ENCODE results near the gene MICU1.

DNA sequence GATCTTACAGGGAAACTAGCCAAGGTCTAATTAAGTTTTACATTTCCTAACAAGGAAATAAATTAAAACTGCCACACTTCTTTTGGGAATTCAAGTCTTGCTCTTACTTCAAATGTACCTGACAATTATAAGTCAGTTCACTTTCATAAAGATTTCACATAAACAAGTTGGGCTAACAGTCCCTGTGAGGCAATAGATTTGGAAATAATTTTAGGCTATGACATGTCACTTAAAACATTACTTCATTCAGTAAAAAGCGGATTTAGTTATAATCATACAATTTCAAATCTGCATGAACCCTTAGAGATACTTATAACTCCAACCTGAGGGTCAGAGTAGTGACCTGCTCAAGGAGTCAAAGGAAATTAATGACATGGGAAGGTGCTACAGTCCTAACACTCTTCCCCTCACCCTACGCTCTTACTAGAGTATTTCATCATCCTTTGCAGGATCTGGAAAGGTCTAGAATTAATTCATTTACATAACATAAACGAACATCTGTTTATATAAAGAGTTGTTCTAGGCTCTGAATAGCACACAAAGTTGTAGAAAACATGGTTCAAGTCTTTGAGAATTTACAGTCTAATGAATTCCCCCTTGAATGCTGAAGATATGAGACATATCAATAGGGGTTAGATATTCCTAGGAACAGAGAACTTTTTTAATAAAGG is 238.8 kb downstream of the MICU1 start:
- TF ChIP-seq CREB1 (IDR thresholded peaks at IDR 0.05; ENCODE audit: low read depth), result no peak
- no peak for TF ChIP-seq EP300 (IDR thresholded peaks at IDR 0.05; ENCODE audit: borderline replicate concordance)
- TF ChIP-seq CEBPB (IDR thresholded peaks at IDR 0.05), result no peak
- no peak for TF ChIP-seq ZBTB7A (IDR thresholded peaks at IDR 0.05; ENCODE audit: low read depth)
- TF ChIP-seq, protein P1, sequence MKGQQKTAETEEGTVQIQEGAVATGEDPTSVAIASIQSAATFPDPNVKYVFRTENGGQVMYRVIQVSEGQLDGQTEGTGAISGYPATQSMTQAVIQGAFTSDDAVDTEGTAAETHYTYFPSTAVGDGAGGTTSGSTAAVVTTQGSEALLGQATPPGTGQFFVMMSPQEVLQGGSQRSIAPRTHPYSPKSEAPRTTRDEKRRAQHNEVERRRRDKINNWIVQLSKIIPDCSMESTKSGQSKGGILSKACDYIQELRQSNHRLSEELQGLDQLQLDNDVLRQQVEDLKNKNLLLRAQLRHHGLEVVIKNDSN (IDR thresholded peaks at IDR 0.05), result no peak
- TF ChIP-seq, protein P2, sequence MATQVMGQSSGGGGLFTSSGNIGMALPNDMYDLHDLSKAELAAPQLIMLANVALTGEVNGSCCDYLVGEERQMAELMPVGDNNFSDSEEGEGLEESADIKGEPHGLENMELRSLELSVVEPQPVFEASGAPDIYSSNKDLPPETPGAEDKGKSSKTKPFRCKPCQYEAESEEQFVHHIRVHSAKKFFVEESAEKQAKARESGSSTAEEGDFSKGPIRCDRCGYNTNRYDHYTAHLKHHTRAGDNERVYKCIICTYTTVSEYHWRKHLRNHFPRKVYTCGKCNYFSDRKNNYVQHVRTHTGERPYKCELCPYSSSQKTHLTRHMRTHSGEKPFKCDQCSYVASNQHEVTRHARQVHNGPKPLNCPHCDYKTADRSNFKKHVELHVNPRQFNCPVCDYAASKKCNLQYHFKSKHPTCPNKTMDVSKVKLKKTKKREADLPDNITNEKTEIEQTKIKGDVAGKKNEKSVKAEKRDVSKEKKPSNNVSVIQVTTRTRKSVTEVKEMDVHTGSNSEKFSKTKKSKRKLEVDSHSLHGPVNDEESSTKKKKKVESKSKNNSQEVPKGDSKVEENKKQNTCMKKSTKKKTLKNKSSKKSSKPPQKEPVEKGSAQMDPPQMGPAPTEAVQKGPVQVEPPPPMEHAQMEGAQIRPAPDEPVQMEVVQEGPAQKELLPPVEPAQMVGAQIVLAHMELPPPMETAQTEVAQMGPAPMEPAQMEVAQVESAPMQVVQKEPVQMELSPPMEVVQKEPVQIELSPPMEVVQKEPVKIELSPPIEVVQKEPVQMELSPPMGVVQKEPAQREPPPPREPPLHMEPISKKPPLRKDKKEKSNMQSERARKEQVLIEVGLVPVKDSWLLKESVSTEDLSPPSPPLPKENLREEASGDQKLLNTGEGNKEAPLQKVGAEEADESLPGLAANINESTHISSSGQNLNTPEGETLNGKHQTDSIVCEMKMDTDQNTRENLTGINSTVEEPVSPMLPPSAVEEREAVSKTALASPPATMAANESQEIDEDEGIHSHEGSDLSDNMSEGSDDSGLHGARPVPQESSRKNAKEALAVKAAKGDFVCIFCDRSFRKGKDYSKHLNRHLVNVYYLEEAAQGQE (IDR thresholded peaks at IDR 0.05; ENCODE audit: low read depth), result no peak
- TF ChIP-seq TCF12 (IDR thresholded peaks at IDR 0.05; ENCODE audit: low read depth), result no peak
- no peak for TF ChIP-seq TEAD4 (IDR thresholded peaks at IDR 0.05)

Data from Ishikawa (cell line).